Prostate gland (tissue), 2 donors: ENCODE measurements around the gene TSC22D4. TPM values are rescaled to one million over a fixed set of nuclear protein-coding genes. Genes with fewer than 3 reads are reported as not detected.
"Not testable (repeated sequence)": the region's sequence is repeated elsewhere in the genome, so short reads cannot be mapped to it uniquely, and the experiment has no call there.

Source experiments
- DNase-seq: peaks from one replicate; pipeline ENCODE4 v3.0.0-alpha.2; 2019; ENCODE audit warnings: low spot score
- H3K27ac ChIP-seq, 2 donors: fragments of 200-600 bp; sonication (generic); 2 replicates each; pipeline ENCODE4 v1.5.1; 2017 to 2019
- H3K27me3 ChIP-seq: fragments of 200-600 bp; sonication (generic); replicated peaks from 2 replicates; pipeline ENCODE4 v1.5.1; 2019; ENCODE audit not compliant: insufficient read depth
- H3K36me3 ChIP-seq, 2 donors: fragments of 200-600 bp; sonication (generic); 1 replicate in 1 of 2; 2 replicates in 1 of 2; pipeline versions ENCODE4 v1.5.1 to v1.8.1; 2017 to 2019
- H3K4me1 ChIP-seq: fragments of 200-600 bp; sonication (generic); replicated peaks from 2 replicates; pipeline ENCODE4 v1.5.1; 2019
- H3K4me3 ChIP-seq, 2 donors: fragments of 200-600 bp; sonication (generic); 2 replicates each; pipeline ENCODE4 v1.5.1; 2017 to 2019
- H3K9me3 ChIP-seq: fragments of 200-600 bp; sonication (generic); 2 replicates; pipeline ENCODE4 v1.5.1; 2017
- CTCF ChIP-seq, 4 experiments: fragments of 200-600 bp in 2 of 4; fragments of 450-650 bp in 2 of 4; sonication (generic) in 2 of 4; IDR thresholded peaks; 1 replicate in 3 of 4; 2 replicates in 1 of 4; pipeline ENCODE4 v1.5.1; 2016 to 2019; ENCODE audit warnings: antibody characterized with exemption in 4 of 4, mild to moderate bottlenecking in 2 of 4, moderate library complexity in 2 of 4
- POLR2A ChIP-seq: fragments of 450-650 bp; IDR thresholded peaks from one replicate; pipeline ENCODE4 v1.6.1; 2016; ENCODE audit warnings: antibody characterized with exemption, mild to moderate bottlenecking
- POLR2AphosphoS5 ChIP-seq: sonication (generic); formaldehyde crosslinking; IDR thresholded peaks from one replicate; pipeline ENCODE4 v1.6.1; 2017; ENCODE audit warnings: antibody characterized with exemption
- WGBS: methylation state at CpG from one replicate; pipeline ENCODE4 v1.1.5; 2018; 5-methylcytosine and 5-hydroxymethylcytosine counted together
- intact Hi-C: fragments of 100-400 bp; cut with DNase I; formaldehyde crosslinking; loops from one replicate; pipeline ENCODE4 v1.14.2; 2022
- total RNA-seq, 2 donors: library from RNA; depleted of rRNA; stranded (reverse); fragments of >200 nt; gene quantifications; one replicate each; pipeline ENCODE4 v1.1.0, GENCODE V29; 2016

The TSC22D4 gene
- total RNA-seq, 2 donors from 2014 or later, result 77.6 to 152 TPM

GRCh38 chr7:100443096-100443840 lies 35.7 kb downstream of the TSC22D4 start:
- WGBS, result 92% methylated on average over 9 of the region's 9 CpGs

DNA sequence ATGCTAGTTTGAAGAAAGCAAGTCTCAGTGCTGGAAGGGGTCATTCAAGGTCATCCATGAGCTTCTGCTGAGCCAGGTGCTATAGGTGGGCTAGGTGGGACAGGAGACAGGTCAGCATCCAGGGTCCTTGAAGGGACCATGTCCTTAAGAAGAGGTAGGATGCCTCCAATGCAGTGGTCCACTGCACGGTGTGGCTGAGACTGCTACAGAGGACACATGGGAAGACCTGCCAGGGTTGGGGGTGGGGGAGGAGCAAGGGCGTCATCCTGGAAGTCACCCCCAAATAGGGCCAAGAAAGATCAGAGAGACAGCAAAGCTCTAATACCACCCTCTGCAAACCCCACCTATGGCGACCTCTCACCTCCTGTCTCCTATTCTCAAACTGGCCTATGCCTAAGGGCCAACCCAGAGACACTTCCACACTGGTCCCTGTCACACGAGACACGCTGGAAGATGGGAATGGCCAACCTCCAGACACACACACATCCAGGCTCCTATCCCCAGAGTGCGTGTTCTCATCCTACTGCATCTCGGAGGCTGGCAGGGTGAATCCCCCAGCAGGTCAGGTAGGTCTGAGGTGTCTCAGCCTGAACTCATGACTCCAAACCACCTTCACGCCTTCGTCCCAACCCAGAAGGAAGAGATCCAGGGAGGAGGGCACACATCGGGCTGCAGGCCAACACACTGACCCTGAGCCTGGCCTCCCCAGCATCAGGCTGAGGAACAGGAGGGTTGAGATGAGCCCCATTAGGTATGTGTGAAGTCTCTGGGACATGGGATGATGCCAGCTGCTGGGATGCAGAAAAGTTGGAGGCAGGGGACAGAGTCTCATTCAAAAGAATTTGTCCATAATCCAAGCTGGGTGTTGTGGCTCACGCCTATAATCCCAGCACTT lies 37.1 kb downstream of the TSC22D4 start:
- DNase-seq, result no peak
- H3K36me3 ChIP-seq, result no peaks in the 10 kb centered on the region
- intact Hi-C loops, result no loop called here
- no peak overlapping the region for H3K4me3 ChIP-seq
- H3K27me3 ChIP-seq, result no peaks in the 10 kb centered on the region
- H3K9me3 ChIP-seq, result no peaks in the 10 kb centered on the region
- WGBS, result 94% methylated on average over 11 of the region's 11 CpGs
- TF ChIP-seq POLR2A, result no peak
- no peak for TF ChIP-seq CTCF (IDR thresholded peaks at IDR 0.05)
- no peak for TF ChIP-seq POLR2AphosphoS5
- H3K4me1 ChIP-seq, result no peaks in the 10 kb centered on the region
- H3K27ac ChIP-seq, result no peak overlapping the region

More at GRCh38 chr7:100443096-100443840, 35.7 kb downstream of the TSC22D4 start:
- Histone ChIP-seq H3K9me3 (no peaks in the 10 kb centered on the region), H3K36me3 (no peaks in the 10 kb centered on the region), H3K4me3 (no peak overlapping the region), H3K27ac (no peak overlapping the region), H3K4me1 (no peaks in the 10 kb centered on the region), H3K27me3 (no peaks in the 10 kb centered on the region)
- intact Hi-C loops, result no loop called here
- no peak for TF ChIP-seq POLR2A
- TF ChIP-seq POLR2AphosphoS5, result no peak
- no peak for TF ChIP-seq CTCF (IDR thresholded peaks at IDR 0.05)
- DNase-seq, result no peak

- H3K27me3 ChIP-seq, H3K27ac ChIP-seq, intact Hi-C loops, H3K9me3 ChIP-seq, H3K4me3 ChIP-seq, DNase-seq, H3K36me3 ChIP-seq: not testable (repeated sequence)
- WGBS, result 90% methylated on average over 7 of the region's 7 CpGs
- H3K4me1 ChIP-seq, result peaks cover 11% of the 10 kb centered on the region
Measured at GRCh38 chr7:100439244-100439643, 39.8 kb downstream of the TSC22D4 start.

GRCh38 chr7:100438731-100439130 lies 40.3 kb downstream of the TSC22D4 start:
- intact Hi-C loops, H3K27me3 ChIP-seq, DNase-seq: not testable (repeated sequence)

DNA sequence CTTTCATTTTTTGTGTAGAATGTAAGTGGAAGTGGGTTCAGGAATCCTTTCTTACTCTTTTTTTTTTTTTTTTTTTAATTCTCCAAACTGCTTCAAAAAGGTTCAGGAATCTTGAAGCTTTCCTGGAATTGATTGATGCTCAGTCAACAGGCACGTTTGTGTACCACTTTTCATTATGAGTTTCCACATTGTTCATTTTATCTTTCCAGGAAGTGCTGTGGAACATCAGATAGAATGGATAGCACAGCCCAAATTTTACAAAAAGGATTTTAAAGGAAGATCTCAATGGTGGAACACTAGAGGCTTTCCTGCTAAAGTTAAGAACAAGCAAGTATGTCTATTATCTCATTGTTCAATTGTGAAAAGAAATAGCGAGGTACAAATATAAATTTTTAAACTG lies 40.8 kb downstream of the TSC22D4 start:
- WGBS, result 49% methylated on average over 2 of the region's 2 CpGs
- H3K4me1 ChIP-seq, result peaks cover 11% of the 10 kb centered on the region
- TF ChIP-seq POLR2AphosphoS5, result no peak
- TF ChIP-seq CTCF (IDR thresholded peaks at IDR 0.05), result no peak
- no peak for TF ChIP-seq POLR2A
- H3K27me3 ChIP-seq, result no peaks in the 10 kb centered on the region
- no peaks in the 10 kb centered on the region for H3K9me3 ChIP-seq
- H3K4me3 ChIP-seq, result no peak overlapping the region
- intact Hi-C loops, result no loop called here
- no peak for DNase-seq
- H3K27ac ChIP-seq, result no peak overlapping the region
- peaks cover 5 to 6% of the 10 kb centered on the region in 2 donors for H3K36me3 ChIP-seq

More at GRCh38 chr7:100438731-100439130, 40.3 kb downstream of the TSC22D4 start:
- not testable (repeated sequence) for H3K27ac ChIP-seq, H3K9me3 ChIP-seq, H3K36me3 ChIP-seq, H3K4me3 ChIP-seq
- 95% methylated on average over 8 of the region's 8 CpGs for WGBS
- H3K4me1 ChIP-seq, result peaks cover 11% of the 10 kb centered on the region
